Cardiac muscle cell (in vitro differentiated cells and primary cell): ENCODE measurements around the gene FRRS1L. TPM values are rescaled to one million over a fixed set of nuclear protein-coding genes. Genes with fewer than 3 reads are reported as not detected.

Experiments
- DNase-seq, 2 donors: peaks; one replicate each; pipeline versions ENCODE4 v3.0.0 to v3.0.0-alpha.2; 2010 to 2017; ENCODE audit warnings: low read depth in 1 of 2, low spot score in 1 of 2
- H3K27ac ChIP-seq: fragments of 200-600 bp; sonication (generic); 2 replicates; pipeline ENCODE4 v1.5.1; 2016
- H3K27me3 ChIP-seq: fragments of 200-600 bp; sonication (generic); 2 replicates; pipeline ENCODE4 v1.6.0; 2016; ENCODE audit warnings: control low read depth
- H3K36me3 ChIP-seq: fragments of 200-600 bp; sonication (generic); 2 replicates; pipeline ENCODE4 v1.5.1; 2016; ENCODE audit warnings: control low read depth
- H3K4me1 ChIP-seq: fragments of 200-600 bp; sonication (generic); 2 replicates; pipeline ENCODE4 v1.8.1; 2017; ENCODE audit warnings: low read depth, mild to moderate bottlenecking, mixed run types
- H3K4me3 ChIP-seq: fragments of 200-600 bp; sonication (generic); 2 replicates; pipeline ENCODE4 v1.5.1; 2016; ENCODE audit warnings: mild to moderate bottlenecking
- H3K9me3 ChIP-seq: fragments of 200-600 bp; sonication (generic); 2 replicates; pipeline ENCODE4 v1.5.1; 2017; ENCODE audit warnings: low read depth, mild to moderate bottlenecking, control low read depth
- polyA plus RNA-seq: library from polyadenylated mRNA; unstranded; fragments of >200 nt; fragmentation: Nextera tagmentation; extraction: Ambion mirVana; gene quantifications from 2 replicates; pipeline ENCODE4 v1.2.1, GENCODE V29; 2016
- total RNA-seq: library from RNA; depleted of rRNA; stranded (reverse); fragments of >200 nt; gene quantifications from 2 replicates; pipeline ENCODE4 v1.2.3, GENCODE V29; 2016
- TF ChIP-seq, protein P1 (sequence below): IDR thresholded peaks from 2 replicates; pipeline ENCODE4 v1.5.1; 2012; ENCODE audit warnings: low read depth, mild to moderate bottlenecking, low read length

FRRS1L gene
- total and polyA plus RNA-seq, 2 experiments from 2014 or later: 0.30 to 0.38 TPM

DNA sequence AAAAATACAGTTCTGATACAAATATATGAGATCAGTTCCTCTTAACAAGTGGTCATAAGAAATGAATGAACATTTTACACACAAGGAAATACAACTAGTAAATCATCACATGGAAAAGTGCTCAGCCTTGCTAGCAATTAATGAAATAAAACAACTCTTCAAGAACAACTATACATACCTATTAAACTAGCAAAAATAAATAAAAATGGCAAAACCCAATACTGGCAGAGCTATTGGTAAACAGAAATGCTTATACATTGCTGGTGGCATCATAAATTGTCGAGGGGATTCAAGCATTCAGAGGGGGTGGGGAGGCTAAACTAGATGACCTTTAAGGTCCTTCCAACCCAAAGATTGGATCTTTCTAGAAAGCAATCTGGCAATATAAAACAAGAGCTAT is 5.9 kb upstream of the FRRS1L start:
- Histone ChIP-seq H3K4me3 (no peak overlapping the region), H3K4me1 (no peaks in the 10 kb centered on the region), H3K36me3 (no peaks in the 10 kb centered on the region), H3K27ac (no peak overlapping the region), H3K9me3 (no peaks in the 10 kb centered on the region), H3K27me3 (peaks cover 19% of the 10 kb centered on the region)
- TF ChIP-seq, protein P1, sequence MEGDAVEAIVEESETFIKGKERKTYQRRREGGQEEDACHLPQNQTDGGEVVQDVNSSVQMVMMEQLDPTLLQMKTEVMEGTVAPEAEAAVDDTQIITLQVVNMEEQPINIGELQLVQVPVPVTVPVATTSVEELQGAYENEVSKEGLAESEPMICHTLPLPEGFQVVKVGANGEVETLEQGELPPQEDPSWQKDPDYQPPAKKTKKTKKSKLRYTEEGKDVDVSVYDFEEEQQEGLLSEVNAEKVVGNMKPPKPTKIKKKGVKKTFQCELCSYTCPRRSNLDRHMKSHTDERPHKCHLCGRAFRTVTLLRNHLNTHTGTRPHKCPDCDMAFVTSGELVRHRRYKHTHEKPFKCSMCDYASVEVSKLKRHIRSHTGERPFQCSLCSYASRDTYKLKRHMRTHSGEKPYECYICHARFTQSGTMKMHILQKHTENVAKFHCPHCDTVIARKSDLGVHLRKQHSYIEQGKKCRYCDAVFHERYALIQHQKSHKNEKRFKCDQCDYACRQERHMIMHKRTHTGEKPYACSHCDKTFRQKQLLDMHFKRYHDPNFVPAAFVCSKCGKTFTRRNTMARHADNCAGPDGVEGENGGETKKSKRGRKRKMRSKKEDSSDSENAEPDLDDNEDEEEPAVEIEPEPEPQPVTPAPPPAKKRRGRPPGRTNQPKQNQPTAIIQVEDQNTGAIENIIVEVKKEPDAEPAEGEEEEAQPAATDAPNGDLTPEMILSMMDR: no peak
- no peak for DNase-seq

DNA sequence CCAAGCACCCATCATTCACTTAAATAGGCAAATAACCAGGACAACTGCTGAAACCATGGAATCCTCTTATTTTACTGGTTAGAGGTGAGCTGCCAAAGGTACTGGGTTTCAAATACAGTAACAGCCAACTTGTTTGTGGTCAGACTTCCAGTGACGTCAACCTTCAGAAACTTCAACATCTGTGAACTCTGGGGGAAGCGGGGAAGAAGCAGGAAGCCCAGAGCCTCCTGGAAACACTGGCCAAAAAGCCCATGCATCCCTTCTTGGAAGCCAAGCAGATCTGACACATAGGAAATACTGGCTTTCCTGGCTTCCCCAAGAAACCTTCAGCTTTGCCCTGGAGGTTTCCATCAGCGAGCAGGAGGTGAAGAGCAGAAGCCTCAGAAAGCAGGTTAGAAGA is 4.9 kb upstream of the FRRS1L start:
- H3K9me3 ChIP-seq: no peaks in the 10 kb centered on the region
- no peaks in the 10 kb centered on the region for H3K4me1 ChIP-seq
- H3K36me3 ChIP-seq: no peaks in the 10 kb centered on the region
- peaks cover 29% of the 10 kb centered on the region for H3K27me3 ChIP-seq
- no peak overlapping the region for H3K4me3 ChIP-seq
- TF ChIP-seq, protein P1: no peak
- no peak overlapping the region for H3K27ac ChIP-seq
- peak in 1 of 2 donors; percentile 67 for DNase-seq

GRCh38 chr9:109168170-109168569 is 1.1 kb upstream of the FRRS1L start:
- Histone ChIP-seq H3K9me3 (no peaks in the 10 kb centered on the region), H3K27me3 (peaks cover 62% of the 10 kb centered on the region), H3K36me3 (no peaks in the 10 kb centered on the region), H3K4me1 (no peaks in the 10 kb centered on the region), H3K4me3 (no peak overlapping the region), H3K27ac (no peak overlapping the region)
- TF ChIP-seq, protein P1: no peak
- no peak for DNase-seq

DNA sequence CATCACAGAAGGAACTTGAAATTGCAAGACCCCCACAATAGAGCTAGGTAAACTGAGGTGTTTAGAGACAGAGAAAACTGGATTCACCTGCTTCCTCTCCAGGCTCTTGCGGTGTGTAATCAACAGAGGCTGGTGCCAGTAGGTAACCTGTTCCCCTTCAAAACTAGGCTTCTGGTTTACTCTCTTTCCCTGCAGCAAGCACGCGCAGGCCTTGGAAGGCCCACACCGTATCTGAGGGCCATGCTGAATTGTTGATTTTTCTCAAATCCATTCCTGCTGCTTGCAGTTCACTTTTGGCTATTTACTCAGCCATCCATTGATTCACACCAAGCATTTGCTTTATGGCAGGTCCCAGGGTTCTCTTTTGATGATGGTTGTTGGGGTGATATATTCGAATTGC is 667 bp upstream of the FRRS1L start:
- H3K4me3 ChIP-seq: no peak overlapping the region
- H3K27me3 ChIP-seq: peaks cover 64% of the 10 kb centered on the region
- TF ChIP-seq, protein P1: no peak
- no peaks in the 10 kb centered on the region for H3K9me3 ChIP-seq
- no peaks in the 10 kb centered on the region for H3K4me1 ChIP-seq
- H3K27ac ChIP-seq: no peak overlapping the region
- no peak for DNase-seq
- H3K36me3 ChIP-seq: no peaks in the 10 kb centered on the region

DNA sequence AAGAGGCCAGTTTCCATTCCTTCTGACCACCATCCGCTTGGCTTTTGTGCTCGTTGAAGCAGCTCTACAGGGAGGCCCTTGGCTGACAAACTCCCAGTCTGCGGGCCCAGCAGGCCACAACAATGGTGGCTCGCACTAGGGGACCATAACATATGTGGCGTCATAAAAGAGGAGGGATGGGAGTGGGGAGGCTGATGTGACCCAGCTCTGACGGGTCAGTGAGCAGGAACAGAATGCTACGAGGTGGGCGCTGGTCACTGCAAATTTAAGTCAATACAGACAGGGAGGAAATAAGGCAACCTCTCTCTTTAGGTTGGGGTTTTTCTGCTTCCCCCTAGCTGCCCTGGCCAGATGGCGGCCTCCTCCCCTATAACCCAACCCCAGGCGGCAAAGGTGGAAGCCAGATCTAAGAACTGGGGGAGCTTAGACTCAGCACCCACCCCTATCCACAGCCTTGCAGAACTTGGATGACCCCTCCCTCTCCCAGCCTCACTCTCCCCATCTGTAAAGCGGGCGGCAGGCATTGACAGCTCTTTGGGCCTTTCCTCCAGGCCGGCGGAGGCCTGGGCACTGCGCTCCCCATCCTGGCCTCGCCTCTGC is 778 bp downstream of the FRRS1L start:
- Histone ChIP-seq H3K27me3 (peaks cover 75% of the 10 kb centered on the region), H3K4me3 (peak overlapping the region; percentile 16)
- TF ChIP-seq, protein P1: no peak

More for the DNA sequence above, 778 bp downstream of the FRRS1L start:
- Histone ChIP-seq H3K36me3 (no peaks in the 10 kb centered on the region), H3K9me3 (no peaks in the 10 kb centered on the region), H3K4me1 (no peaks in the 10 kb centered on the region), H3K27ac (no peak overlapping the region)
- DNase-seq: no peak
